ENCODE measurements around the gene TSPAN9. TPM values are rescaled to one million over a fixed set of nuclear protein-coding genes. Genes with fewer than 3 reads are reported as not detected.

TSPAN9 gene
- total RNA-seq, 4 donors from 2014 or later, result 27.8 to 47.2 (median 34.3) TPM

DNA sequence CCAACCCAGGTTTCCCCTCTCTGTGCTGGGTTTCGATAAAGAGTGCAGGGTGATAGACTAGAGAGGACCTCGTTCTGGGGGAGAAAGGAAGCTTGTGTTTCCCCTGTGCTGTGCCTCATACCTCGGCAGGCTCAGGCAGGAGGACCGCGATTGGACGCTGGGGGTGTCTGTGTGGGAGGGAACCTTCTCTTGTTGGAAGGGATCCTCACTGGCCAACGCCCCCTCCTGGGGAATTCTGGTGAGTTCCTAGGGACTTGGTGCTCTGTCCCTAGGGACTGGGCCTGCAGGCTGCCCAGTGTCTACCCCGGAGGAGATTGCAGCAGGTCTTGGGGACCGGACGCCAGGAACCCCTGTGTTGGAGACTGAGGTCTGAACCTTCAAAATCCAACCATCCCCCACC is 256.4 kb downstream of the TSPAN9 start:
- DNase-seq (ENCODE audit: low spot score in 2 of 2), result no peak
- no peaks in the 10 kb centered on the region for H3K4me1 ChIP-seq
- H3K9me3 ChIP-seq, result no peaks in the 10 kb centered on the region
- WGBS, result 36% methylated on average over 7 of the region's 10 CpGs
- H3K4me3 ChIP-seq, result no peak overlapping the region
- no peak for TF ChIP-seq POLR2A (IDR thresholded peaks at IDR 0.05)
- no peak for TF ChIP-seq EP300 (IDR thresholded peaks at IDR 0.05)
- TF ChIP-seq, protein P1, sequence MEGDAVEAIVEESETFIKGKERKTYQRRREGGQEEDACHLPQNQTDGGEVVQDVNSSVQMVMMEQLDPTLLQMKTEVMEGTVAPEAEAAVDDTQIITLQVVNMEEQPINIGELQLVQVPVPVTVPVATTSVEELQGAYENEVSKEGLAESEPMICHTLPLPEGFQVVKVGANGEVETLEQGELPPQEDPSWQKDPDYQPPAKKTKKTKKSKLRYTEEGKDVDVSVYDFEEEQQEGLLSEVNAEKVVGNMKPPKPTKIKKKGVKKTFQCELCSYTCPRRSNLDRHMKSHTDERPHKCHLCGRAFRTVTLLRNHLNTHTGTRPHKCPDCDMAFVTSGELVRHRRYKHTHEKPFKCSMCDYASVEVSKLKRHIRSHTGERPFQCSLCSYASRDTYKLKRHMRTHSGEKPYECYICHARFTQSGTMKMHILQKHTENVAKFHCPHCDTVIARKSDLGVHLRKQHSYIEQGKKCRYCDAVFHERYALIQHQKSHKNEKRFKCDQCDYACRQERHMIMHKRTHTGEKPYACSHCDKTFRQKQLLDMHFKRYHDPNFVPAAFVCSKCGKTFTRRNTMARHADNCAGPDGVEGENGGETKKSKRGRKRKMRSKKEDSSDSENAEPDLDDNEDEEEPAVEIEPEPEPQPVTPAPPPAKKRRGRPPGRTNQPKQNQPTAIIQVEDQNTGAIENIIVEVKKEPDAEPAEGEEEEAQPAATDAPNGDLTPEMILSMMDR (IDR thresholded peaks at IDR 0.05), result no peak
- TF ChIP-seq POLR2AphosphoS5 (IDR thresholded peaks at IDR 0.05), result no peak
- no peaks in the 10 kb centered on the region for H3K27me3 ChIP-seq
- no peak overlapping the region for H3K27ac ChIP-seq
- no peaks in the 10 kb centered on the region for H3K36me3 ChIP-seq

DNA sequence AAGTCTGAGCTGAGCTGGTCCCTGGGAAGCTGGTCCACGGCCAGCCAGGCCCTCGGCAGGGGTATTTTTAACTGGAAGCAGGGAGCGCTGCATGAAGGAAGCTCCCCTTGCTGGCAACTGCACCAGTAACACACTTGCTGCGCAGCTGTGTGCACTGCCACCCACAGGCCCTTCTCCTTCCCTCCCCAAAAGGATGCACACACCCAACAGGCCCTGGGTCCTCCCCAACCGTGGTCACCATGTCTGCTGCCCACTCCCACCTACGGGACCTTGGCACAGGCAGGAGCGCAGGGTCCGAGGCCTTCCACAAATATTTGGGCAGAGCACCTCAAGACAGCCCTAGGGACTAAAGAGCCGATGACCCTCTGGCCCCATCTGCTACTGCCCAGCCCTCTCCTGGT is 256.8 kb downstream of the TSPAN9 start:
- WGBS, result 73% methylated on average over 2 of the region's 9 CpGs
- no peaks in the 10 kb centered on the region for H3K27me3 ChIP-seq
- H3K27ac ChIP-seq, result no peak overlapping the region
- no peaks in the 10 kb centered on the region for H3K9me3 ChIP-seq
- TF ChIP-seq POLR2A (IDR thresholded peaks at IDR 0.05) (no peak), EP300 (IDR thresholded peaks at IDR 0.05) (no peak), POLR2AphosphoS5 (IDR thresholded peaks at IDR 0.05) (no peak)
- TF ChIP-seq, protein P1 (IDR thresholded peaks at IDR 0.05), result no peak
- no peak overlapping the region for H3K4me3 ChIP-seq
- H3K4me1 ChIP-seq, result no peaks in the 10 kb centered on the region
- no peak for DNase-seq (ENCODE audit: low spot score in 2 of 2)
- no peaks in the 10 kb centered on the region for H3K36me3 ChIP-seq

DNA sequence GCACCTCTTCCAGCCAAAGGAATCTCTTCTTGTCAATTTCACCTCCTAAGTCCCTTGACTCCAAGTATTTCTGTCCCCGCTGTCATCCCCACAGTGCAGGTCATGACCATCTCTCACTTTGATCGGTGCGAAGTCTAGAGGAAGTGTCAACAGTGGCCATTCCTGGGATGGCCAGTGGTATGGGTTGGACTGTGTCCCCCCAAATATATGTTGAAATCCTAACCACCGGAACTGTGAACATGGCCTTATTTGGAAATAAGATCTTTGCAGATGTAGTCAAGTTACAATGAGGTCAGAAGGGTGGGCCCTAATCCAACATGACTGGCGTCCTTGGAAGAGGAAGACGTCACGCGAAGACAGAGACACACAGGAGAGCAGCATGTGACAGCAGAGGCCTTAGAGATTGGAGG is 257.9 kb downstream of the TSPAN9 start:
- no peak overlapping the region for H3K4me3 ChIP-seq
- 83% methylated on average over 8 of the region's 8 CpGs for WGBS

More for the DNA sequence above, 257.9 kb downstream of the TSPAN9 start:
- no peaks in the 10 kb centered on the region for H3K36me3 ChIP-seq
- no peaks in the 10 kb centered on the region for H3K4me1 ChIP-seq
- no peak for DNase-seq (ENCODE audit: low spot score in 2 of 2)
- TF ChIP-seq POLR2AphosphoS5 (IDR thresholded peaks at IDR 0.05), result no peak
- no peak for TF ChIP-seq EP300 (IDR thresholded peaks at IDR 0.05)
- TF ChIP-seq POLR2A (IDR thresholded peaks at IDR 0.05), result no peak
- TF ChIP-seq, protein P1 (IDR thresholded peaks at IDR 0.05), result no peak
- H3K27ac ChIP-seq, result no peak overlapping the region
- no peaks in the 10 kb centered on the region for H3K27me3 ChIP-seq
- H3K9me3 ChIP-seq, result no peaks in the 10 kb centered on the region

Other genes starting within 250 kb of the TSPAN9 start
- gene NRIP2, start 242.3 kb upstream of the TSPAN9 start, total RNA-seq, result 1 to 10 TPM in 3 of 4 donors, under 1 TPM in 1; 0.48 to 4.7 (median 1.9) TPM
- not detected for gene TEX52, start 220.3 kb upstream of the TSPAN9 start, total RNA-seq
- 1 to 10 TPM; 4.1 to 9.2 (median 7.1) TPM for gene FOXM1, start 200.2 kb upstream of the TSPAN9 start, total RNA-seq
- 10 to 100 TPM; 17.2 to 33.1 (median 21.0) TPM for gene RHNO1, start 200.2 kb upstream of the TSPAN9 start, total RNA-seq
- 10 to 100 TPM; 21.0 to 55.8 (median 35.6) TPM for gene TULP3, start 186.5 kb upstream of the TSPAN9 start, total RNA-seq
- gene TEAD4, start 118.0 kb upstream of the TSPAN9 start, total RNA-seq, result 10 to 100 TPM; 13.0 to 28.4 (median 17.2) TPM

Measured in suprapubic skin (tissue), 4 donors.